HepG2 (cell line): ENCODE measurements around the gene BIVM. TPM values are rescaled to one million over a fixed set of nuclear protein-coding genes. Genes with fewer than 3 reads are reported as not detected.

Source experiments
- ATAC-seq: fragments of 200-7000 bp; cut with Tn5 transposase; 3 replicates; pipeline ENCODE4 v1.9.1; 2020; ENCODE audit warnings: mild to moderate bottlenecking, moderate library complexity
- BruUV-seq: library from RNA; stranded (reverse); fragments of 400-500 nt; replicated peaks from 2 replicates; lab custom pipeline; 2021; lab: Mats Ljungman, UMichigan
- CTCF ChIA-PET: fragments of 300-600 bp; formaldehyde crosslinking; extraction: SDS; loops from one replicate; lab custom pipeline; 2021; ENCODE audit warnings: low total read pairs, inconsistent platforms, low intra/inter-chr PET ratio; lab: Yijun Ruan, JAX
- POLR2A ChIA-PET: fragments of 350-600 bp; sonication (Branson Sonifier 250); formaldehyde crosslinking; loops from one replicate; lab custom pipeline; 2020; ENCODE audit warnings: antibody characterized with exemption, inconsistent platforms; lab: Yijun Ruan, JAX
- DNase-seq: peaks from one replicate; pipeline ENCODE4 v3.0.0-alpha.2; 2015; ENCODE audit warnings: low spot score
- FAIRE-seq: peaks from 3 replicates; lab custom pipeline; 2011; peaks lifted over from hg19 to GRCh38; lab: Jason Lieb, UNC
- H2AFZ ChIP-seq: one replicate; pipeline ENCODE4 v1.6.1; 2011; ENCODE audit warnings: low read length, inconsistent platforms
- H3K27ac ChIP-seq: fragments of 300-600 bp; 3 replicates; pipeline ENCODE4 v1.8.0; 2011; ENCODE audit warnings: mixed run types, mild to moderate bottlenecking, mixed read lengths, low read length, inconsistent platforms; ENCODE audit not compliant: insufficient read depth; ENCODE audit errors: extremely low read length
- H3K27me3 ChIP-seq, 2 experiments: fragments of 200-600 bp in 1 of 2; 2 replicates in 1 of 2; 3 replicates in 1 of 2; pipeline versions ENCODE4 v1.6.0 to v1.8.0; 2011; ENCODE audit warnings: low read length in 2 of 2, mild to moderate bottlenecking in 2 of 2, moderate library complexity in 2 of 2, inconsistent platforms in 1 of 2; ENCODE audit not compliant: insufficient read depth in 2 of 2, control insufficient read depth in 1 of 2
- H3K36me3 ChIP-seq, 2 experiments: fragments of 200-600 bp in 1 of 2; replicated peaks in 1 of 2; 2 replicates in 1 of 2; 3 replicates in 1 of 2; pipeline versions ENCODE4 v1.5.1 to v1.8.0; 2011; ENCODE audit warnings: low read length in 2 of 2, inconsistent platforms in 1 of 2; ENCODE audit not compliant: insufficient read depth in 2 of 2, control insufficient read depth in 1 of 2
- H3K4me1 ChIP-seq: 2 replicates; pipeline ENCODE4 v1.5.1; 2012; ENCODE audit warnings: low read length, inconsistent platforms; ENCODE audit not compliant: insufficient read depth
- H3K4me2 ChIP-seq: 2 replicates; pipeline ENCODE4 v1.6.0; 2011; ENCODE audit warnings: low read depth, low read length, inconsistent platforms
- H3K4me3 ChIP-seq, 3 experiments: fragments of 200-600 bp in 1 of 3; sonication (generic), shearing (Covaris generic) in 1 of 3; replicated peaks in 1 of 3; 2 replicates each; pipeline ENCODE4 v1.5.1; 2011 to 2016; ENCODE audit warnings: low read length in 3 of 3, inconsistent platforms in 2 of 3, low read depth in 2 of 3, mild to moderate bottlenecking in 2 of 3, control low read depth in 1 of 3, mixed read lengths in 1 of 3; ENCODE audit not compliant: insufficient read depth in 1 of 3
- H3K79me2 ChIP-seq: one replicate; pipeline ENCODE4 v1.6.1; 2011; ENCODE audit warnings: low read length, inconsistent platforms; ENCODE audit not compliant: insufficient read depth
- H3K9ac ChIP-seq: 2 replicates; pipeline ENCODE4 v1.6.0; 2011; ENCODE audit warnings: mild to moderate bottlenecking, low read depth, low read length, inconsistent platforms; ENCODE audit not compliant: insufficient read depth
- H3K9me3 ChIP-seq: 2 replicates; pipeline ENCODE4 v1.5.1; 2012; ENCODE audit warnings: mild to moderate bottlenecking, low read length
- H4K20me1 ChIP-seq: 2 replicates; pipeline ENCODE4 v1.6.0; 2011; ENCODE audit warnings: inconsistent platforms, mild to moderate bottlenecking, low read length, moderate library complexity; ENCODE audit not compliant: insufficient read depth
- ARHGAP35 ChIP-seq: sonication (generic); formaldehyde crosslinking; IDR thresholded peaks from 2 replicates; pipeline ENCODE4 v1.9.0; 2022; ENCODE audit warnings: mild to moderate bottlenecking, inconsistent platforms, moderate library complexity, missing genetic modification reagents, borderline replicate concordance
- CEBPB ChIP-seq: IDR thresholded peaks from 2 replicates; pipeline ENCODE4 v1.6.1; 2011; ENCODE audit warnings: low read depth, low read length, improper control_type of control experiment, borderline replicate concordance
- ELF3 ChIP-seq: IDR thresholded peaks from 2 replicates; pipeline ENCODE4 v1.6.1; 2016; ENCODE audit warnings: missing genetic modification reagents, missing compliant biosample characterization
- ZBTB20 ChIP-seq: sonication (generic); formaldehyde crosslinking; IDR thresholded peaks from 2 replicates; pipeline ENCODE4 v1.8.1; 2023; ENCODE audit warnings: missing genetic modification reagents, low read depth, mild to moderate bottlenecking, borderline replicate concordance
- ZFP36L1 ChIP-seq: sonication (generic); formaldehyde crosslinking; IDR thresholded peaks from 2 replicates; pipeline ENCODE4 v1.8.0; 2022; ENCODE audit warnings: mild to moderate bottlenecking, missing genetic modification reagents, moderate library complexity
- ZNF510 ChIP-seq: sonication (generic); formaldehyde crosslinking; IDR thresholded peaks from 2 replicates; pipeline ENCODE4 v1.4.0; 2020; ENCODE audit warnings: low read depth, mild to moderate bottlenecking, missing genetic modification reagents
- ZNF614 ChIP-seq: IDR thresholded peaks from 2 replicates; pipeline ENCODE4 v1.6.1; 2018; ENCODE audit warnings: missing biosample characterization, missing genetic modification reagents, inconsistent platforms, borderline replicate concordance
- WGBS: methylation state at CpG from one replicate; pipeline ENCODE4 v1.1.6; 2017; ENCODE audit warnings: low lambda C conversion rate; 5-methylcytosine and 5-hydroxymethylcytosine counted together
- in situ Hi-C: cut with HindIII; loops from 2 replicates; pipeline ENCODE4 v1.10.0; 2017; ENCODE audit warnings: low pct_unique_long_range_greater_than_20kb; ENCODE audit not compliant: extremely low pct_ligation_motif_present
- intact Hi-C: fragments of 100-400 bp; cut with micrococcal nuclease; formaldehyde crosslinking; loops from one replicate; pipeline ENCODE4 v1.10.0; 2022; ENCODE audit not compliant: unreplicated experiment
- polyA plus RNA-seq, 8 experiments: library from polyadenylated mRNA; depleted of rRNA in 3 of 8; stranded (reverse) in 7 of 8; unstranded in 1 of 8; fragments of >200 nt; fragmentation: Illumina TruSeq in 4 of 8; extraction: Trizol in 4 of 8; gene quantifications; 2 replicates each; pipeline versions ENCODE4 v1.2.1 to v1.2.3, GENCODE V29; 2011 to 2016; ENCODE audit warnings: low read depth in 4 of 8, missing spikeins in 1 of 8, mixed read lengths in 1 of 8; ENCODE audit not compliant: insufficient read depth in 1 of 8
- total RNA-seq, 5 experiments: library from RNA; depleted of rRNA; stranded (reverse); fragments of >200 nt; fragmentation: Illumina TruSeq; extraction: Trizol; gene quantifications; 2 replicates each; pipeline ENCODE4 v1.2.3, GENCODE V29; 2016; ENCODE audit warnings: low read depth in 1 of 5

The BIVM gene
- total and polyA plus RNA-seq, 2 of the 13 experiments (the other 11 are each of a cell fraction or from before 2014, with no cell fraction given) = 10.4 to 15.8 TPM

GRCh38 chr13:102838982-102839381 is 40.1 kb downstream of the BIVM start:
- H3K79me2 ChIP-seq = no peaks in the 10 kb centered on the region

DNA sequence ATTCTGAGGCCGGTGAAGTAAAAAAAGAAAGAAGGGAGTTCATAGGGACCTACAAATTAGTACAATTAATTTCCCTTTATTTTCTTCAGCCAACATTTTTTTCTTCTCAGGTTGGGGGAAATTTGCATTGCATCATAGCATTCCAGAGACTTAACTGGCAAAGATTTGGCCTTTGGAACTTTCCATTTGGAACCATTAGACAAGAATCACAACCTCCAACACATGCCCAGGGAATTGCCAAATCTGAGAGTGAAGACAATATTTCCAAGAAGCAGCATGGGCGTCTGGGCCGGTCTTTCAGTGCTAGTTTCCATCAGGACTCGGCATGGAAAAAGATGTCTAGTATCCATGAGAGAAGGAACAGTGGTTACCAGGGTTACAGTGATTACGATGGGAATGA is 40.5 kb downstream of the BIVM start:
- WGBS = 98% methylated on average over 5 of the region's 5 CpGs
- no peaks in the 10 kb centered on the region for H3K27me3 ChIP-seq
- no peak overlapping the region for H3K4me3 ChIP-seq
- no peaks in the 10 kb centered on the region for H3K9me3 ChIP-seq
- no peak overlapping the region for H3K9ac ChIP-seq
- FAIRE-seq = no peak
- TF ChIP-seq CEBPB (peak; percentile 27; the same call in 1 of the 2 replicates), ZNF614 (no peak)
- intact Hi-C loops = no loop called here
- no peak overlapping the region for H3K27ac ChIP-seq
- no peak overlapping the region for H2AFZ ChIP-seq
- in situ Hi-C loops = no loop called here
- peaks cover 0 to 28% of the 10 kb centered on the region in 2 experiments; a peak in 2 of 5 replicates for H3K36me3 ChIP-seq
- no peak for DNase-seq
- ATAC-seq = no peak
- no TSS peak for BruUV-seq
- H3K4me1 ChIP-seq = peaks cover under 1% of the 10 kb centered on the region; the same call in 1 of the 2 replicates
- H4K20me1 ChIP-seq = no peaks in the 10 kb centered on the region
- H3K79me2 ChIP-seq = no peaks in the 10 kb centered on the region
- CTCF ChIA-PET = no interaction called here
- no peak overlapping the region for H3K4me2 ChIP-seq
- POLR2A ChIA-PET = no interaction called here

More at GRCh38 chr13:102838982-102839381, 40.1 kb downstream of the BIVM start:
- Histone ChIP-seq H3K4me2 (no peak overlapping the region), H3K27me3 (no peaks in the 10 kb centered on the region), H3K9ac (no peak overlapping the region), H2AFZ (no peak overlapping the region), H3K9me3 (no peaks in the 10 kb centered on the region), H3K4me1 (no peaks in the 10 kb centered on the region), H3K36me3 (peaks cover 0 to 31% of the 10 kb centered on the region in 2 experiments; a peak in 2 of 5 replicates), H3K27ac (no peak overlapping the region), H3K4me3 (no peak overlapping the region), H4K20me1 (no peaks in the 10 kb centered on the region)
- BruUV-seq = no TSS peak
- no peak for ATAC-seq
- intact Hi-C loops = no loop called here
- POLR2A ChIA-PET = no interaction called here
- CTCF ChIA-PET = no interaction called here
- WGBS = 48% methylated on average over 4 of the region's 4 CpGs
- no peak for DNase-seq
- in situ Hi-C loops = no loop called here
- no peak for FAIRE-seq
- TF ChIP-seq ZNF510 (CRISPR knock-in tag) (no peak), ZBTB20 (CRISPR knock-in tag) (no peak), ZFP36L1 (no peak), ARHGAP35 (no peak), ELF3 (no peak)
